Adipocyte (in vitro differentiated cells): Measurements from ENCODE around the gene GAB1.

Experiments
- DNase-seq: peaks from one replicate; pipeline ENCODE4 v3.0.0-alpha.2; 2015; ENCODE audit warnings: low read depth
- H3K27me3 ChIP-seq: replicated peaks from 2 replicates; pipeline ENCODE4 v1.7.0; 2013; ENCODE audit warnings: mild to moderate bottlenecking, low read length, moderate library complexity; ENCODE audit not compliant: control insufficient read depth, insufficient read depth
- H3K36me3 ChIP-seq: 2 replicates; pipeline ENCODE4 v1.7.0; 2013; ENCODE audit warnings: low read length, mild to moderate bottlenecking, moderate library complexity; ENCODE audit not compliant: control insufficient read depth, insufficient read depth, severe bottlenecking
- H3K4me1 ChIP-seq: 2 replicates; pipeline ENCODE4 v1.7.0; 2013; ENCODE audit warnings: mild to moderate bottlenecking, low read length, moderate library complexity; ENCODE audit not compliant: control insufficient read depth, insufficient read depth
- H3K4me3 ChIP-seq: 2 replicates; pipeline ENCODE4 v1.7.0; 2013; ENCODE audit warnings: mild to moderate bottlenecking, low read length, moderate library complexity
- H3K9ac ChIP-seq: 2 replicates; pipeline ENCODE4 v1.7.0; 2013; ENCODE audit warnings: mild to moderate bottlenecking, low read length, moderate library complexity
- H3K9me3 ChIP-seq: 2 replicates; pipeline ENCODE4 v1.7.0; 2013; ENCODE audit warnings: mild to moderate bottlenecking, low read length, moderate library complexity; ENCODE audit not compliant: control insufficient read depth

GAB1 gene

GRCh38 chr4:143404555-143404954 is 67.9 kb downstream of the GAB1 start:
- Histone ChIP-seq H3K4me1 (peaks cover 60% of the 10 kb centered on the region), H3K27me3 (no peaks in the 10 kb centered on the region), H3K4me3 (no peak overlapping the region), H3K9ac (no peak overlapping the region), H3K9me3 (no peaks in the 10 kb centered on the region), H3K36me3 (no peaks in the 10 kb centered on the region)
- no peak for DNase-seq

- Histone ChIP-seq H3K4me1 (peaks cover 60% of the 10 kb centered on the region), H3K36me3 (no peaks in the 10 kb centered on the region), H3K9ac (no peak overlapping the region), H3K27me3 (no peaks in the 10 kb centered on the region), H3K9me3 (no peaks in the 10 kb centered on the region), H3K4me3 (no peak overlapping the region)
- no peak for DNase-seq
Measured at GRCh38 chr4:143405075-143405730, 68.5 kb downstream of the GAB1 start.

- no peak for DNase-seq
- no peaks in the 10 kb centered on the region for H3K36me3 ChIP-seq
- H3K4me3 ChIP-seq, result peak overlapping the region; percentile 45
- H3K9me3 ChIP-seq, result no peaks in the 10 kb centered on the region
- H3K27me3 ChIP-seq, result no peaks in the 10 kb centered on the region
- peaks cover 67% of the 10 kb centered on the region for H3K4me1 ChIP-seq
- H3K9ac ChIP-seq, result peak overlapping the region; percentile 59
Measured at GRCh38 chr4:143406523-143406922, 69.8 kb downstream of the GAB1 start.

DNA sequence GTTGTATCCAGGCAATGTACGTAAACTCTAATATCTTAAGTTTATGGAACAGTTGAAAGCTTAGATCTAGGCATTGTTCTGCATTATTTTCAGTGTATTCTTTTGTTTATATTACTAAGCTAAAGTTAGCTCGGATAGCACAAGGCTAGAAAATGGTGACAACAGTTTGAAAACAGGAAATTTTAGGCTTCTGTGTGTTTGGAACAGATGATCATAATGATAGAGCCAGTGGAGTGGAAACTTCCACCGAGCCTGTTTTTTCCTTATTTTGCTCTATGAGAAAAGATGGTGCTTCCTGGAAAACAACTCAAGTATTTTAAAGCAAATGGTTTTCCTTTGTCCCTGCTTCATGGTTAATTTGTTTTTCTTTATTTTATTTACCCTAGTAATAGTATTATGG is 70.8 kb downstream of the GAB1 start:
- peak overlapping the region; percentile 59 for H3K9ac ChIP-seq
- H3K4me3 ChIP-seq, result peak overlapping the region; percentile 45
- H3K36me3 ChIP-seq, result no peaks in the 10 kb centered on the region
- H3K27me3 ChIP-seq, result no peaks in the 10 kb centered on the region
- no peak for DNase-seq
- no peaks in the 10 kb centered on the region for H3K9me3 ChIP-seq
- peaks cover 72% of the 10 kb centered on the region for H3K4me1 ChIP-seq

DNA sequence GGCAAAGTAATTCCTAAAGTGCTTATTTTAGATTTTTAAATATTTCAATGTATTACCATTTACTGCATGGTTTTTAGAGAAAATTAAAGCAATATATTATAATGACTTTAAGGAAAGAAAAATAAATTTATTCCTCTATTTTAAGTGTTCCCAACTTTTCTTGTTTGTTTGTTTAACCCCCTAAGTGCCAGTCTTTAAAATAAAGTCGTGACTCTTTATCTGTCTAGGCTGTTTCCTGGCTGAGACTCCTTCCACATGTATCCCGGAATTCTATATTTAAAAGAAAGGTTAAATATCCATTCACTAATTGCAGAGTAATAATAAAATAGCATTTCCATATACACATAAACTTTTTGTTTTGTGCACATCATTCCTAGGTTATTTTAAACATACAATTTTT is 71.2 kb downstream of the GAB1 start:
- Histone ChIP-seq H3K9me3 (no peaks in the 10 kb centered on the region), H3K4me1 (peaks cover 69% of the 10 kb centered on the region), H3K27me3 (no peaks in the 10 kb centered on the region), H3K4me3 (no peak overlapping the region), H3K9ac (no peak overlapping the region), H3K36me3 (no peaks in the 10 kb centered on the region)
- no peak for DNase-seq

GRCh38 chr4:143410015-143410414 is 73.3 kb downstream of the GAB1 start:
- Histone ChIP-seq H3K4me3 (no peak overlapping the region), H3K9me3 (no peaks in the 10 kb centered on the region), H3K36me3 (no peaks in the 10 kb centered on the region), H3K27me3 (no peaks in the 10 kb centered on the region), H3K4me1 (peaks cover 47% of the 10 kb centered on the region), H3K9ac (no peak overlapping the region)
- DNase-seq, result no peak

DNA sequence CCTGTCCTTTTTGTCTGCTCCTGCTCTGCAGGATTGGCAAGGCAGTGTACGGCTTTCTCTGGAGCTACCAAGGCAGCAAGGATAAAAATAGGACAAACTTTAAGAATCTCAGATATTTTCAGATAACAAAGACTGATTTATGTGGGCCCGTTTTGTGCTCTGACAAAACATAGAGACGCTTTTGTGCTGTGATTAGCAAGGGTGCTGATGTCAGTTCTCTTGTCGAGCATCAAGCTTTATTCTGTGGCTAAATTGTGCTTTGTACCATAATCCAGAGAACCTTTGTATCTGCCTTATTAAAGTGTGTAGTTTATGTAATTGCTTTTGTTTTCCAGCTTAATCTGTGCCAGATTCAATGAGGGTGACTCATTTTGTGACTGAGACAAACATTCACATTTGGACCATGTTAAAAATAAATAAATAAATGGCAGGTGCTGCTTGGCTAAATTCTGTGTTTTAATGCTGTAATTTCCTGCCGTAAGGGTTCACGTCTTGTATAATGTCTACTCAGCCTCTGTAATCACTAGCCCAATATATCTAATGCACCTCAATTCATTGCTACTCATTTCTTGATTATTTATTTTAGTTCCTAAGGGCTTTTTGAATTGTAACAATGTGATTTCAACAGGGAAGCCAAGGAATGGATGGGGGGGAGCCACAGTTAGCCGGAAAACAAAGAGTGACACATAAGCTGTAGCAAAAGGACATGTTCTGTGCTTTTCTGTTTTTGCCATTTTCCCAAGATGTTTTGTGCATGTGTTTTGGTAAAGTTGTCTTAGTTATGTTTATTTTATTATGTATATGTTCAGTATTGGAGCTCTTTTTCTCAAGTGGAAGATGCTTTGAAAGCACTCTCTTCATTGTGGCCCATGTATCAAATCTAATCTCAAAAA is 75.1 kb downstream of the GAB1 start:
- Histone ChIP-seq H3K36me3 (no peaks in the 10 kb centered on the region), H3K27me3 (no peaks in the 10 kb centered on the region), H3K9me3 (no peaks in the 10 kb centered on the region), H3K9ac (peak overlapping the region; percentile 7), H3K4me3 (peak overlapping the region; percentile 60), H3K4me1 (peaks cover 30% of the 10 kb centered on the region)
- DNase-seq, result peak; percentile 42

GRCh38 chr4:143412420-143412758 is 75.7 kb downstream of the GAB1 start:
- H3K9ac ChIP-seq, result no peak overlapping the region
- no peaks in the 10 kb centered on the region for H3K27me3 ChIP-seq
- no peaks in the 10 kb centered on the region for H3K36me3 ChIP-seq
- no peak for DNase-seq
- H3K4me3 ChIP-seq, result no peak overlapping the region
- no peaks in the 10 kb centered on the region for H3K9me3 ChIP-seq
- H3K4me1 ChIP-seq, result peaks cover 24% of the 10 kb centered on the region

- Histone ChIP-seq H3K4me1 (peaks cover 16% of the 10 kb centered on the region), H3K9ac (no peak overlapping the region), H3K4me3 (no peak overlapping the region), H3K9me3 (no peaks in the 10 kb centered on the region), H3K36me3 (no peaks in the 10 kb centered on the region), H3K27me3 (no peaks in the 10 kb centered on the region)
- no peak for DNase-seq
Measured at GRCh38 chr4:143417679-143418403, 81.2 kb downstream of the GAB1 start.

GRCh38 chr4:143420227-143420626 is 83.6 kb downstream of the GAB1 start:
- Histone ChIP-seq H3K9me3 (no peaks in the 10 kb centered on the region), H3K4me1 (peaks cover 16% of the 10 kb centered on the region), H3K9ac (no peak overlapping the region), H3K27me3 (no peaks in the 10 kb centered on the region), H3K36me3 (no peaks in the 10 kb centered on the region), H3K4me3 (no peak overlapping the region)
- DNase-seq, result no peak

DNA sequence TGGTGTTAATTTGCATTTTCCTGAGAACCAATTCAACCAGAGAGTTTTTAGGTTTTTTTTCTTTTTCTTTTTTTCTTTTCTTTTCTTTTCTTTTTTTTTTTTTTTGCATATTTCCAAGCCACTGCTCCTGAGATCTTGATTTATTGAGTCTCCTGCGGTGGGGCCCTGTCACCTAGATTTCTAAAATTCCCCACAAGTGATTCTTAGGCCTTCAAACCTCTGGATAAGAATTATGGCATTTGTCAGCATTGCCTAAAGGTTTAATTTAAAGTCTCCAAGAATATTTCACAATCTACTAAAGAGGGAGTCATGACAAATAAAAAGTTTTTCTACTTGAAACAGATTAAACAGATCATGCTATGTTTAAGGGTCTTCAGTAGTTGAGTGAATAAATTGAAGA is 84.9 kb downstream of the GAB1 start:
- DNase-seq, result no peak
- no peaks in the 10 kb centered on the region for H3K36me3 ChIP-seq
- no peak overlapping the region for H3K9ac ChIP-seq
- H3K27me3 ChIP-seq, result no peaks in the 10 kb centered on the region
- no peak overlapping the region for H3K4me3 ChIP-seq
- H3K4me1 ChIP-seq, result peaks cover 16% of the 10 kb centered on the region
- no peaks in the 10 kb centered on the region for H3K9me3 ChIP-seq
